Mucosa of descending colon (tissue), 3 donors: ENCODE results near the gene ASB10. TPM values are rescaled to one million over a fixed set of nuclear protein-coding genes. Genes with fewer than 3 reads are reported as not detected.

Source experiments
- ATAC-seq: fragments of 200-7000 bp; cut with Tn5 transposase; one replicate; pipeline ENCODE4 v1.9.1; 2020; ENCODE audit warnings: mild to moderate bottlenecking, moderate library complexity
- DNase-seq, 3 donors: peaks; one replicate each; pipeline ENCODE4 v3.0.0-alpha.2; 2020
- H3K36me3 ChIP-seq: fragments of 200-600 bp; one replicate; pipeline ENCODE4 v1.8.0; 2021; ENCODE audit warnings: low read depth, mild to moderate bottlenecking
- H3K4me1 ChIP-seq: fragments of 200-600 bp; one replicate; pipeline ENCODE4 v1.8.0; 2021; ENCODE audit warnings: low read depth, mild to moderate bottlenecking
- H3K4me3 ChIP-seq: fragments of 200-600 bp; one replicate; pipeline ENCODE4 v1.8.0; 2021; ENCODE audit warnings: mild to moderate bottlenecking
- H3K9me3 ChIP-seq: fragments of 200-600 bp; one replicate; pipeline ENCODE4 v1.8.0; 2021; ENCODE audit warnings: mild to moderate bottlenecking
- intact Hi-C, 2 donors: fragments of 100-400 bp; cut with DNase I in 1 of 2; cut with micrococcal nuclease in 1 of 2; formaldehyde crosslinking; loops; one replicate each; pipeline versions ENCODE4 v1.11.0 to v1.11.1; 2022; cut with DNase I, micrococcal nuclease
- total RNA-seq, 3 donors: library from RNA; stranded (reverse); fragmentation: NEBNext Ultra II Directional in 2 of 3; extraction: Animal tissue kit (Norgen Biotek cat#: 25700) in 2 of 3; gene quantifications; one replicate each; pipeline versions ENCODE4 v1.2.1 to v1.2.4, GENCODE V29; 2021 to 2023
- TF ChIP-seq, protein P1 (sequence below): fragments of 200-600 bp; IDR thresholded peaks from one replicate; pipeline ENCODE4 v1.8.0; 2022; ENCODE audit warnings: antibody characterized with exemption, mild to moderate bottlenecking
- donor health status: DM: no; HTN: no; CAD: no; lungs with moderate emphysema.
- donor health status: DM: no; HTN: no; CAD: no.
- donor health status: DM: no; HTN: yes; CAD: no.

Gene ASB10
- total RNA-seq, 3 donors from 2014 or later: not detected

DNA sequence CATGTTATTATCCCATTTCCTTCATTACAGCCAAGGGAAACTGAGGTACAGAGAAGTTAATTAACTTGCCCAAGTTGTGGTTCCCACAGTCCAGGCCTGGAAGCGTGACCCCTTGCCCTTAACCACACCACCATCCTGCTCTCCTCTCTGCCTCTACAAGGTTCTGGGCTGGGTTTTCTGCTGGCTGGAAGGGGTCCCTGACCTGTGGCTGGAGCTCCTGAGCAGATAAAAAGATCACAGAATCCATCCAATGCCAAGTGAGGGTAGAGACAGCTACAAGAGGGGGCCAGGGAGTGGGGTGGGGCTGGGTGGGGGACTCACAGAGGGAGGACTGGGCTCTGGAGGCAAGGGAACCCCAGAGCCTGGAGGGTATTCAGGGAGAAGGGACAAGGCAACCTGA, 9.7 kb downstream of the ASB10 start:
- H3K9me3 ChIP-seq: no peaks in the 10 kb centered on the region
- DNase-seq (no peak), ATAC-seq (no peak)
- intact Hi-C loops: loop anchor here in 1 of 2 donors (10.0 kb wide), 1 partner anchor 127 kb away; no protein-coding TSS in a partner anchor
- no peaks in the 10 kb centered on the region for H3K4me1 ChIP-seq
- TF ChIP-seq, protein P1, sequence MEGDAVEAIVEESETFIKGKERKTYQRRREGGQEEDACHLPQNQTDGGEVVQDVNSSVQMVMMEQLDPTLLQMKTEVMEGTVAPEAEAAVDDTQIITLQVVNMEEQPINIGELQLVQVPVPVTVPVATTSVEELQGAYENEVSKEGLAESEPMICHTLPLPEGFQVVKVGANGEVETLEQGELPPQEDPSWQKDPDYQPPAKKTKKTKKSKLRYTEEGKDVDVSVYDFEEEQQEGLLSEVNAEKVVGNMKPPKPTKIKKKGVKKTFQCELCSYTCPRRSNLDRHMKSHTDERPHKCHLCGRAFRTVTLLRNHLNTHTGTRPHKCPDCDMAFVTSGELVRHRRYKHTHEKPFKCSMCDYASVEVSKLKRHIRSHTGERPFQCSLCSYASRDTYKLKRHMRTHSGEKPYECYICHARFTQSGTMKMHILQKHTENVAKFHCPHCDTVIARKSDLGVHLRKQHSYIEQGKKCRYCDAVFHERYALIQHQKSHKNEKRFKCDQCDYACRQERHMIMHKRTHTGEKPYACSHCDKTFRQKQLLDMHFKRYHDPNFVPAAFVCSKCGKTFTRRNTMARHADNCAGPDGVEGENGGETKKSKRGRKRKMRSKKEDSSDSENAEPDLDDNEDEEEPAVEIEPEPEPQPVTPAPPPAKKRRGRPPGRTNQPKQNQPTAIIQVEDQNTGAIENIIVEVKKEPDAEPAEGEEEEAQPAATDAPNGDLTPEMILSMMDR: no peak
- H3K4me3 ChIP-seq: no peak overlapping the region
- H3K36me3 ChIP-seq: no peaks in the 10 kb centered on the region

DNA sequence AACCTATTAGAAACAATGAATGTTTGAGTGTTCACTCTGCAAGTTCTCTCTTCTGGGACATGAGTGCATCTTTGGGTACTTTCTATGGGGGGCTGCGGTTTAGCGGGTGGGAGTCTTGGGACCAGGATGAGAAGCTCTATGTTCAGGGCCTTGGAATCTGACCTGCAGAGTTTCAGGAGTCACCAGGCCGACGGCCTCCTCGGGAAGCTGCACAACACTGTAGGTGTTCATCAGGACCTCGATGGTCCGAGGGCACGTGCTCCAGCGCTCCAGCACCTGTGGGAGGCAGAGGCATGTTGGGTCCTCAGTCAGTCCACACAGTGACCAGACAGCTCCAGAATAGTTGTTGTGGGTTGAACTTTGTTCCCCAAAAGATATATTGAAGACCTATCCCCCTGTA, 10.6 kb downstream of the ASB10 start:
- TF ChIP-seq, protein P1: no peak
- ATAC-seq: no peak

DNA sequence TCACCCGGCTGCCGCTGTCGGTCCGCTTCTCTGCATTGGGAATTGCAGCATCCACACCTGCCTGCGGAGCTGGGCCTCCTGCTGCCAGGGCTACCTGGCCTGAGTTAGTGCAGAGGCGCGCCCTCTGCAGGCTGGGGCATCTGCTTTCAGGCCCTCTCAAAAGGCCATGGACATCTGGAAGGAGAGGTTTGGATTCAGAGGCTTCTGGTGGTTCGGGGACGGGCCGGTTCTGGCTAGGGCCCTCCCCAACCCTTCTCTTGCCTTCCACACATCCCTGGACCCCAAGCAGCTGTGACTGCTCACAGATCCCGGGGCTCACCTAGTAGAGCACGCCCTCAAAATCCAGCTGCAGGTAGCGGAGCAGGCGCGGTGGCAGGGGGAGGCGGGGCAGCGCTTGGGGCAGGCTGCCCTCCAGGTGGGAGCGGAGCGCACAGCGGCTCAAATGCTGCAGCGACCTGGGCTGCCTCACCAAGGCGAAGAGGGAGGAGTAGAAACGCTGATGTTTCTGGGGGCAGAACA, 11.2 kb downstream of the ASB10 start:
- Histone ChIP-seq H3K4me3 (no peak overlapping the region), H3K4me1 (no peaks in the 10 kb centered on the region), H3K36me3 (no peaks in the 10 kb centered on the region), H3K9me3 (no peaks in the 10 kb centered on the region)
- ATAC-seq (no peak), DNase-seq (no peak)
- intact Hi-C loops: loop anchor here in 1 of 2 donors (10.0 kb wide), 1 partner anchor 129 kb away; no protein-coding TSS in a partner anchor
- TF ChIP-seq, protein P1: no peak

More for the DNA sequence above, 10.6 kb downstream of the ASB10 start:
- Histone ChIP-seq H3K36me3 (no peaks in the 10 kb centered on the region), H3K9me3 (no peaks in the 10 kb centered on the region), H3K4me3 (no peak overlapping the region), H3K4me1 (no peaks in the 10 kb centered on the region)
- no peak for DNase-seq
- intact Hi-C loops: loop anchor here in 1 of 2 donors (10.0 kb wide), 1 partner anchor 128 kb away; no protein-coding TSS in a partner anchor

DNA sequence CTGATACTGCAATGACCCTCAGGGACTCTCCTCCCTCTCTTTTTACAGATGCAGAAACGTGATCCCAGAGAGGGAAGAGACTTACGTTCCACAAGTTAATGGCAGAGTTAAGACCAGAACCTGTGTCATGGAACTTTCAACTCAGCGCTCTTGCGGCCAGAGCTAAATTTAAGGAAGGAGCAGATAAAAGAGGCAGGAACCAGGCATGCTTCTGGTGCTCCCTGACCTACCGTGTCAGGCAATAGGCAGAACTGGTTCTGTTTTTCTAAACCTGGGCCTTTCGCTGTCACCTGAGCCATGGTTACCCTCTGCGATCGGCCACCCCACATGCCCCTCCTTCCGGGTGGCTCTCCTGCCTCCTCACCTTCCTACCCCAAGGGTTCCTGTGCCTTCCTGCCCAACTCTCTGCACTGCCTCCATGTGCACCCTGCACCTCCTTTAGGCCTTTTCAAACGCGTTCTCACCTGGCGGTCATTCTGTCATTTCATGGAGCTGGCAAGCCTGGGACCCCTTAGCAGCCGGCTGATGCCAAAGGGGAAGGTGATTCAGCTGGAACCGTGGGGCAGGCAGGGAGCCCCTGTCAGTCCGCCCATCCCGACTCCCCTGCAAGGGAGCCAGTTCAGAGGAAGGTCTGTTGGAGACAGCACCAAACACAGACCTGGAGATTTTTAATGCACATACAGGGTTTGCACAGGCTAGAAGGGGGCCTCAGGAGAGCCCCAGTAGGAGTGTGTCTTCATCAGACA, 11.8 kb downstream of the ASB10 start:
- DNase-seq: no peak
- Histone ChIP-seq H3K36me3 (no peaks in the 10 kb centered on the region), H3K4me1 (no peaks in the 10 kb centered on the region), H3K9me3 (no peaks in the 10 kb centered on the region), H3K4me3 (no peak overlapping the region)
- TF ChIP-seq, protein P1: no peak
- intact Hi-C loops: loop anchor here in 1 of 2 donors (10.0 kb wide), 1 partner anchor 130 kb away; no protein-coding TSS in a partner anchor
- no peak for ATAC-seq

DNA sequence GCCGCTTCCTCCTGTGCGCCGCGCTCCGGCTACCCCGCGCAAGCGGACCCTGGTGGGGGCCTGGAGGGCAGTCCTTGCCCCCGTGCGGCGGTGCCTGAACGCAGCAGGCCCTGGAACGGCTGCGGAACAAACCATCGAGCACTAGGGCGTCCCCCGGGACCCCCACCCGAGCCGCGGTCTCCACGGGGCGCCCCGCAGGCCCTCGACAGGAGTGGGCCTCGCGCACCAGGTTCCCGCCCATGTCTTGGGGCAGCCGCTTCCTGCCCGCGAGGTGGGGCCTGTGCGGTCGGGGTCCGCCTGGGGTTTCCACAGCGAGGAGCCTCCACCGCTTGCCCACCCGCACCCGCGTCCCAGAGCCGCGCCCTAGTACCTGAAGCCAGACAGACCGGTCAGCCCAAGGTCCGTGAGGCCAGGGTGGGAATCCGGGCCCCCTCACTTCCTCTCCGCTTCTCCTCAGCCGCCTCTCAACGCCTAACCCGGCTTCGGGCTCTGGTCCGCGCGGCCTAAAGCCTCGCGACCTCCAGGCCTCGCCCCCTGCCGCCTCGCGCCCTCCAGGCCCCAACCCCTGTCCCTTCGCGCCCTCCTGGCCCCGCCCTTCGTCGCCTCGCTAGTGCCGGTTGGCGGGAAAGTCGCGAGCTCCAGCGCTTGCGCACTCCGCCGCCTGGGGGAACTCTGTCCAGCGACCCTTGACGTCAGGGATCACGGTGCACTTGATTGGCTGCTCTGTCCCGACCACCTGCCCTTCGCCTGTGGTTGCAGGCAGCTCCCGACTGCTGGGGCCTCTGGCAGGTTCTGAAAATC, 12.6 kb downstream of the ASB10 start:
- TF ChIP-seq, protein P1: no peak
- DNase-seq (no peak), ATAC-seq (no peak)
- Histone ChIP-seq H3K36me3 (no peaks in the 10 kb centered on the region), H3K9me3 (no peaks in the 10 kb centered on the region), H3K4me1 (no peaks in the 10 kb centered on the region), H3K4me3 (no peak overlapping the region)
- intact Hi-C loops: loop anchor here in 1 of 2 donors (5.0 to 10.0 kb wide), 2 partner anchors 52 to 130 kb away; no protein-coding TSS in a partner anchor
